Endodermal cell (in vitro differentiated cells): ENCODE results near the gene IL25. TPM values are rescaled to one million over a fixed set of nuclear protein-coding genes. Genes with fewer than 3 reads are reported as not detected.

Experiments
- DNase-seq: peaks from one replicate; pipeline ENCODE4 v3.0.0-alpha.2; 2017
- H3K27ac ChIP-seq: 2 replicates; pipeline ENCODE4 v1.5.1; 2013; ENCODE audit warnings: mild to moderate bottlenecking, low read depth, low read length, moderate library complexity
- H3K27me3 ChIP-seq: 2 replicates; pipeline ENCODE4 v1.6.1; 2013; ENCODE audit warnings: mild to moderate bottlenecking, low read length, moderate library complexity; ENCODE audit not compliant: insufficient read depth, control insufficient read depth, poor library complexity, severe bottlenecking
- H3K36me3 ChIP-seq: 2 replicates; pipeline ENCODE4 v1.7.0; 2013; ENCODE audit warnings: mild to moderate bottlenecking, low read length, moderate library complexity; ENCODE audit not compliant: control insufficient read depth, insufficient read depth
- H3K4me1 ChIP-seq: one replicate; pipeline ENCODE4 v1.7.0; 2013; ENCODE audit warnings: low read length; ENCODE audit not compliant: control insufficient read depth, insufficient read depth
- H3K4me3 ChIP-seq: 2 replicates; pipeline ENCODE4 v1.5.1; 2013; ENCODE audit warnings: mild to moderate bottlenecking, low read length, moderate library complexity
- H3K9ac ChIP-seq: 2 replicates; pipeline ENCODE4 v1.6.1; 2013; ENCODE audit warnings: mild to moderate bottlenecking, low read length, moderate library complexity; ENCODE audit not compliant: poor library complexity, severe bottlenecking; ENCODE audit errors: extremely low read depth
- H3K9me3 ChIP-seq: 2 replicates; pipeline ENCODE4 v1.6.1; 2013; ENCODE audit warnings: mild to moderate bottlenecking, low read length, moderate library complexity; ENCODE audit not compliant: control insufficient read depth
- H3K27ac Mint-ChIP-seq: 2 replicates; pipeline ENCODE4 v1.8.0; 2020; ENCODE audit warnings: mixed read lengths
- H3K27me3 Mint-ChIP-seq: 2 replicates; pipeline ENCODE4 v1.8.0; 2021; ENCODE audit warnings: mild to moderate bottlenecking, mixed read lengths; ENCODE audit not compliant: insufficient read depth
- H3K36me3 Mint-ChIP-seq: 2 replicates; pipeline ENCODE4 v1.8.0; 2020; ENCODE audit warnings: low read depth, mixed read lengths
- H3K4me1 Mint-ChIP-seq: 2 replicates; pipeline ENCODE4 v1.8.0; 2020; ENCODE audit warnings: mixed read lengths
- H3K4me3 Mint-ChIP-seq: 2 replicates; pipeline ENCODE4 v1.8.0; 2020; ENCODE audit warnings: mild to moderate bottlenecking, moderate library complexity, mixed read lengths
- H3K9me3 Mint-ChIP-seq: 2 replicates; pipeline ENCODE4 v1.8.0; 2020; ENCODE audit warnings: mild to moderate bottlenecking, mixed read lengths
- WGBS, 2 experiments: methylation state at CpG; one replicate each; pipeline versions ENCODE4 v1.1.5 to v1.1.7; 2013; ENCODE audit warnings: missing lambda C conversion rate in 2 of 2, mixed read lengths in 1 of 2; ENCODE audit not compliant: insufficient coverage in 1 of 2, insufficient read length in 1 of 2; 5-methylcytosine and 5-hydroxymethylcytosine counted together
- total RNA-seq, 2 donors: library from RNA; stranded (reverse); fragmentation: NEBNext Ultra II Directional in 1 of 2; extraction: Animal tissue kit (Norgen Biotek cat#: 25700) in 1 of 2; gene quantifications; 2 replicates in 1 of 2; 3 replicates in 1 of 2; pipeline ENCODE4 v1.2.1, GENCODE V29; 2021
- TF ChIP-seq, protein P1 (sequence below): fragments of 200-600 bp; sonication (generic); conservative IDR thresholded peaks from 2 replicates; pipeline ENCODE4 v1.5.0; 2021; ENCODE audit warnings: antibody characterized with exemption, mild to moderate bottlenecking

The IL25 gene
- total RNA-seq, 2 donors from 2014 or later: not detected

DNA sequence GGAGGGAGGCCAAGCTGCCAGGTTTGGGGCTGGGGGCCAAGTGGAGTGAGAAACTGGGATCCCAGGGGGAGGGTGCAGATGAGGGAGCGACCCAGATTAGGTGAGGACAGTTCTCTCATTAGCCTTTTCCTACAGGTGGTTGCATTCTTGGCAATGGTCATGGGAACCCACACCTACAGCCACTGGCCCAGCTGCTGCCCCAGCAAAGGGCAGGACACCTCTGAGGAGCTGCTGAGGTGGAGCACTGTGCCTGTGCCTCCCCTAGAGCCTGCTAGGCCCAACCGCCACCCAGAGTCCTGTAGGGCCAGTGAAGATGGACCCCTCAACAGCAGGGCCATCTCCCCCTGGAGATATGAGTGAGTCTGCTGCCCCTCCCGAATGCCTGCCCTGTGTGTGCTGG, 432 bp downstream of the IL25 start:
- TF ChIP-seq, protein P1, sequence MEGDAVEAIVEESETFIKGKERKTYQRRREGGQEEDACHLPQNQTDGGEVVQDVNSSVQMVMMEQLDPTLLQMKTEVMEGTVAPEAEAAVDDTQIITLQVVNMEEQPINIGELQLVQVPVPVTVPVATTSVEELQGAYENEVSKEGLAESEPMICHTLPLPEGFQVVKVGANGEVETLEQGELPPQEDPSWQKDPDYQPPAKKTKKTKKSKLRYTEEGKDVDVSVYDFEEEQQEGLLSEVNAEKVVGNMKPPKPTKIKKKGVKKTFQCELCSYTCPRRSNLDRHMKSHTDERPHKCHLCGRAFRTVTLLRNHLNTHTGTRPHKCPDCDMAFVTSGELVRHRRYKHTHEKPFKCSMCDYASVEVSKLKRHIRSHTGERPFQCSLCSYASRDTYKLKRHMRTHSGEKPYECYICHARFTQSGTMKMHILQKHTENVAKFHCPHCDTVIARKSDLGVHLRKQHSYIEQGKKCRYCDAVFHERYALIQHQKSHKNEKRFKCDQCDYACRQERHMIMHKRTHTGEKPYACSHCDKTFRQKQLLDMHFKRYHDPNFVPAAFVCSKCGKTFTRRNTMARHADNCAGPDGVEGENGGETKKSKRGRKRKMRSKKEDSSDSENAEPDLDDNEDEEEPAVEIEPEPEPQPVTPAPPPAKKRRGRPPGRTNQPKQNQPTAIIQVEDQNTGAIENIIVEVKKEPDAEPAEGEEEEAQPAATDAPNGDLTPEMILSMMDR: no peak
- H3K27me3 Mint-ChIP-seq: peaks cover 46% of the 10 kb centered on the region
- H3K4me1 Mint-ChIP-seq: peaks cover 4% of the 10 kb centered on the region
- no peak overlapping the region for H3K9ac ChIP-seq
- peaks cover 7% of the 10 kb centered on the region for H3K27me3 ChIP-seq
- no peak overlapping the region for H3K4me3 Mint-ChIP-seq
- no peak overlapping the region for H3K27ac Mint-ChIP-seq
- WGBS, 2 experiments: 84 to 100% methylated on average over 2 to 3 of the region's 3 CpGs
- H3K36me3 Mint-ChIP-seq: no peaks in the 10 kb centered on the region
- no peak overlapping the region for H3K4me3 ChIP-seq
- no peaks in the 10 kb centered on the region for H3K4me1 ChIP-seq
- no peaks in the 10 kb centered on the region for H3K36me3 ChIP-seq
- no peak for DNase-seq
- H3K27ac ChIP-seq: no peak overlapping the region
- H3K9me3 ChIP-seq: no peaks in the 10 kb centered on the region
- H3K9me3 Mint-ChIP-seq: no peaks in the 10 kb centered on the region

DNA sequence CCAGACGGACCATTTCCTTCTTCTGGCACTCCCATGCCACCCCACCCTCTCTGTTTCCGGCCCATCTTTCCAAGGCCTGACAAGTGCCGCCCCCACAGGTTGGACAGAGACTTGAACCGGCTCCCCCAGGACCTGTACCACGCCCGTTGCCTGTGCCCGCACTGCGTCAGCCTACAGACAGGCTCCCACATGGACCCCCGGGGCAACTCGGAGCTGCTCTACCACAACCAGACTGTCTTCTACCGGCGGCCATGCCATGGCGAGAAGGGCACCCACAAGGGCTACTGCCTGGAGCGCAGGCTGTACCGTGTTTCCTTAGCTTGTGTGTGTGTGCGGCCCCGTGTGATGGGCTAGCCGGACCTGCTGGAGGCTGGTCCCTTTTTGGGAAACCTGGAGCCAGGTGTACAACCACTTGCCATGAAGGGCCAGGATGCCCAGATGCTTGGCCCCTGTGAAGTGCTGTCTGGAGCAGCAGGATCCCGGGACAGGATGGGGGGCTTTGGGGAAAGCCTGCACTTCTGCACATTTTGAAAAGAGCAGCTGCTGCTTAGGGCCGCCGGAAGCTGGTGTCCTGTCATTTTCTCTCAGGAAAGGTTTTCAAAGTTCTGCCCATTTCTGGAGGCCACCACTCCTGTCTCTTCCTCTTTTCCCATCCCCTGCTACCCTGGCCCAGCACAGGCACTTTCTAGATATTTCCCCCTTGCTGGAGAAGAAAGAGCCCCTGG, 3.1 kb downstream of the IL25 start:
- no peak for DNase-seq
- Histone ChIP-seq H3K4me1 (no peaks in the 10 kb centered on the region), H3K9ac (no peak overlapping the region), H3K27ac (no peak overlapping the region), H3K27me3 (no peaks in the 10 kb centered on the region), H3K36me3 (no peaks in the 10 kb centered on the region), H3K4me3 (no peak overlapping the region), H3K9me3 (no peaks in the 10 kb centered on the region)
- Mint-ChIP-seq H3K4me1 (no peaks in the 10 kb centered on the region), H3K27ac (no peak overlapping the region), H3K36me3 (no peaks in the 10 kb centered on the region), H3K27me3 (peaks cover 46% of the 10 kb centered on the region), H3K4me3 (no peak overlapping the region), H3K9me3 (no peaks in the 10 kb centered on the region)
- TF ChIP-seq, protein P1: no peak
- 91 to 94% methylated on average over 16 to 21 of the region's 21 CpGs for WGBS, 2 experiments

DNA sequence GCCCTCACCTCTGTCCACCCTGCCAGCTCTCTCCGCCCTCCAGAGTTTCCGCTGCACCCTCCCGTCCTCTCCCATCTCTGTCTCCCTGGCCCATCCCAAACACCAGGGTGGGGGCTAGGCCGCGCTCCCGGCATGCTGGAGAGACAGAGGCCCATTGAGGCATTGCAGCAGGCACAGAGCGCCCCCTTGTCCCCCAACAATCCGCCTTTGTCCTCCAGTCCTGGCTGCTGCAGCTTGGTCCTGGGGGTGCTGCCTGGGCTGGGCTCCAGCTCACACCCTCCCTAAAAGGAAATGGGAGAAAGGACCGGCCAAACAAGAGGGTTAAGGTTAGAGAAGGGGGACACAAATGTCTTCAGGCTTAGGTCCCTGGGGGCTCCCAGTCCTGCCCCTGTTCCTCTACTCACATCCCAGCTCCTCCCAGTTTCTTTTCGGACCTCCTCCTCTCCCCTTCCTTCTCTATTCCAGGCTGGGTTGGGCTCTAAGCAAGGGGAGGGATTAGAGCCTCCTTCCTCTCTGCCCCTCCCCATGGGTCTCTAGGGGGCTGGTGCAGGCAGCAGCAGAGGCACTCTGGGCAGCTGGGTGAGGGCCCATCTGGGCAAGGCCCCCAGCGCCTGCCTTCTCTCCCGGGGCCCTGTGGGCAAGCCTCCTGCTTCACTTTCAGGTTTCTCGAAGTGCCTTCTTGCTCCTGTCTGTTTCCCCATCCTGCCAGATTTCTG, 4.0 kb downstream of the IL25 start, which contains the start of gene CMTM5:
Gene CMTM5, plus strand, starts transcription at position 565 of the 716 bp plus-strand sequence. CDS start 206 bp downstream, outside the sequence.
- peak; percentile 70 for DNase-seq
- Mint-ChIP-seq H3K27ac (no peak within 1 kb of the TSS), H3K4me3 (no peak within 1 kb of the TSS), H3K27me3 (peaks cover 46% of the 10 kb centered on the region), H3K9me3 (no peaks in the 10 kb centered on the region), H3K36me3 (no peaks in the 10 kb centered on the region), H3K4me1 (no peaks in the 10 kb centered on the region)
- WGBS, 2 experiments: 82 to 93% methylated on average over 3 to 12 of the region's 13 CpGs
- TF ChIP-seq, protein P1: no peak
- no peak within 1 kb of the TSS for H3K4me3 ChIP-seq
- H3K9ac ChIP-seq: no peak within 1 kb of the TSS
- no peaks in the 10 kb centered on the region for H3K36me3 ChIP-seq
- no peak within 1 kb of the TSS for H3K27ac ChIP-seq
- H3K9me3 ChIP-seq: no peaks in the 10 kb centered on the region
- no peaks in the 10 kb centered on the region for H3K4me1 ChIP-seq
- H3K27me3 ChIP-seq: no peaks in the 10 kb centered on the region
